GM23248 (cell line): ENCODE data around the gene SPAG7.

ENCODE experiments used
- EZH2 ChIP-seq: fragments of 200-600 bp; sonication (generic); IDR thresholded peaks from 2 replicates; pipeline ENCODE4 v1.6.1; 2018; ENCODE audit warnings: antibody characterized with exemption, mild to moderate bottlenecking; ENCODE audit not compliant: insufficient read depth, poor library complexity, severe bottlenecking
- EZH2phosphoT487 ChIP-seq: fragments of 200-600 bp; sonication (generic); IDR thresholded peaks from 2 replicates; pipeline ENCODE4 v1.6.1; 2018; ENCODE audit warnings: antibody characterized with exemption, moderate library complexity, mild to moderate bottlenecking, low read depth; ENCODE audit not compliant: insufficient read depth

GRCh38 chr17:4935650-4936049 lies 32.0 kb downstream of the SPAG7 start:
- TF ChIP-seq EZH2 = no peak
- no peak for TF ChIP-seq EZH2phosphoT487
